ENCODE data around the gene RCSD1. TPM values are rescaled to one million over a fixed set of nuclear protein-coding genes. Genes with fewer than 3 reads are reported as not detected.

Gene RCSD1
- total and polyA plus RNA-seq, 2 of the 4 experiments (the other 2 are of a cell fraction): 0.03 TPM; not detected in 1

DNA sequence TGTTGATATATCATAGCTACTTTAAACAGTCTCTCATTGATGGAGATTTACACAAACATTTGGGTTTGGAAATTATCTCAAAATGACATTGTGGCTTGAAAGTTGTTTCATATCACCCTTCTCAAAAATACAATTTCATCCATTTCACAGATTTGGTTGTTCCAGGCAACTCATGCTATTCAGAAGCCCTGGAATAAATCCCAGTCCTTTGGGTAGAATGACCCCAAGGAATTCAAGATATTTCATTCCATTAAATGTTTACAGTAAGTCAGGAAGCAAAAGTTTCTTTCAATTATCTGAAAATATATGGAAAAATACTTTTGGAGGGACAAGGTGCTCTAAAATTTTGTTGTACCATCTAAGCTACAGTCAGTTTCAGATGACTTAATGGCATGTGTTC, 118.9 kb downstream of the RCSD1 start:
- no peaks in the 10 kb centered on the region for H3K9me3 ChIP-seq (ENCODE audit: control insufficient read depth, insufficient read depth, low read length)
- DNase-seq (peak; percentile 46), ATAC-seq (ENCODE audit: low read depth) (peak; percentile 30)
- H3K14ac ChIP-seq (replicated peaks; ENCODE audit: low read depth, low read length): no peak overlapping the region
- no TSS peak for BruUV-seq (replicated peaks)
- H2BK15ac ChIP-seq (ENCODE audit: low read depth, low read length): no peak overlapping the region
- H3K36me3 ChIP-seq (ENCODE audit: control insufficient read depth, insufficient read depth, low read length): no peaks in the 10 kb centered on the region
- H3K27me3 ChIP-seq (ENCODE audit: control insufficient read depth, insufficient read depth, low read length): no peaks in the 10 kb centered on the region
- no peak overlapping the region for H3K4ac ChIP-seq (ENCODE audit: low read depth, low read length)
- H4K5ac ChIP-seq (ENCODE audit: low read depth, low read length): no peak overlapping the region
- peaks cover 25 to 70% of the 10 kb centered on the region in 2 experiments for H3K79me1 ChIP-seq (ENCODE audit: low read depth in 1 of 2, low read length in 2 of 2)
- H3K56ac ChIP-seq (ENCODE audit: extremely low read depth, insufficient read depth, low read length): no peak overlapping the region
- dilution Hi-C loops (cut with HindIII; ENCODE audit: low sequenced_read_pairs, unreplicated experiment): no loop called here
- no peak overlapping the region for H2AFZ ChIP-seq (replicated peaks; ENCODE audit: low read length, poor library complexity)
- H2BK20ac ChIP-seq (ENCODE audit: low read depth, low read length): no peak overlapping the region
- H4K91ac ChIP-seq (ENCODE audit: insufficient read depth, low read depth, low read length): no peak overlapping the region
- no peak overlapping the region for H2AK9ac ChIP-seq (replicated peaks; ENCODE audit: low read depth, low read length, poor library complexity)
- no peak overlapping the region for H3K18ac ChIP-seq (ENCODE audit: low read depth, low read length)
- no peak overlapping the region for H3K9ac ChIP-seq (ENCODE audit: low read depth, low read length)
- no peak overlapping the region for H2BK120ac ChIP-seq (ENCODE audit: low read depth, low read length)
- peaks cover 62% of the 10 kb centered on the region for H4K20me1 ChIP-seq (ENCODE audit: insufficient read depth, low read length)
- peaks cover 26% of the 10 kb centered on the region for H3K9me1 ChIP-seq (ENCODE audit: insufficient read depth, low read length)
- H3K23ac ChIP-seq (ENCODE audit: low read depth, low read length): no peak overlapping the region
- in situ Hi-C loops (cut with MboI; ENCODE audit: low sequenced_read_pairs): no loop called here
- ChIA-PET POLR2A (ENCODE audit: unreplicated experiment) (no interaction called here), CTCF (interaction anchor here (1.0 kb wide), 1 partner anchor 47 kb away, joined by 3 read pairs; no protein-coding TSS in a partner anchor)
- peak overlapping the region; percentile 37; the same call in 1 of the 2 replicates for H3K4me2 ChIP-seq (ENCODE audit: low read depth, low read length)
- no peak overlapping the region; a peak in 1 of 4 replicates for H4K8ac ChIP-seq (ENCODE audit: low read depth in 2 of 2, low read length in 2 of 2)
- no peak for TF ChIP-seq POLR2A (IDR thresholded peaks at IDR 0.05; ENCODE audit: low read depth, low read length)
- TF ChIP-seq USF2 (IDR thresholded peaks at IDR 0.05; ENCODE audit: low read depth, low read length): no peak
- TF ChIP-seq RCOR1 (IDR thresholded peaks at IDR 0.05; ENCODE audit: insufficient replicate concordance, low read length): no peak
- TF ChIP-seq MXI1 (IDR thresholded peaks at IDR 0.05; ENCODE audit: borderline replicate concordance, low read depth, low read length): no peak
- no peak for TF ChIP-seq FOS (IDR thresholded peaks at IDR 0.05; ENCODE audit: low read depth, low read length)
- no peak for TF ChIP-seq RAD21 (IDR thresholded peaks at IDR 0.05; ENCODE audit: low read length)
- TF ChIP-seq SMC3 (IDR thresholded peaks at IDR 0.05; ENCODE audit: low read depth, low read length): no peak
- no peak for TF ChIP-seq CHD1 (IDR thresholded peaks at IDR 0.05; ENCODE audit: low read depth, low read length)
- TF ChIP-seq ELK1 (IDR thresholded peaks at IDR 0.05; ENCODE audit: borderline replicate concordance, low read depth, low read length): no peak
- no peak for TF ChIP-seq CTCF (conservative IDR thresholded peaks at IDR 0.05; ENCODE audit: low read depth, low read length)
- TF ChIP-seq MAZ (IDR thresholded peaks at IDR 0.05; ENCODE audit: borderline replicate concordance, low read depth, low read length): no peak
- TF ChIP-seq CEBPB (IDR thresholded peaks at IDR 0.05; ENCODE audit: low read depth, low read length): no peak
- TF ChIP-seq BHLHE40 (IDR thresholded peaks at IDR 0.05; ENCODE audit: low read depth, low read length): no peak
- no peak overlapping the region for H3K27ac ChIP-seq (ENCODE audit: insufficient read depth, low read length)
- peak overlapping the region; percentile 57 for H2BK5ac ChIP-seq (ENCODE audit: low read depth, low read length, poor library complexity, severe bottlenecking)
- intact Hi-C loops (cut with micrococcal nuclease): no loop called here
- H2AK5ac ChIP-seq (ENCODE audit: low read depth, low read length): no peak overlapping the region
- H3K4me3 ChIP-seq (ENCODE audit: insufficient read depth, low read depth, low read length): no peak overlapping the region
- peaks cover 18% of the 10 kb centered on the region for H3K4me1 ChIP-seq (ENCODE audit: control insufficient read depth, insufficient read depth, low read length)

Data from IMR-90 (cell line).